ENCODE measurements around the gene COL6A3.

COL6A3 gene

DNA sequence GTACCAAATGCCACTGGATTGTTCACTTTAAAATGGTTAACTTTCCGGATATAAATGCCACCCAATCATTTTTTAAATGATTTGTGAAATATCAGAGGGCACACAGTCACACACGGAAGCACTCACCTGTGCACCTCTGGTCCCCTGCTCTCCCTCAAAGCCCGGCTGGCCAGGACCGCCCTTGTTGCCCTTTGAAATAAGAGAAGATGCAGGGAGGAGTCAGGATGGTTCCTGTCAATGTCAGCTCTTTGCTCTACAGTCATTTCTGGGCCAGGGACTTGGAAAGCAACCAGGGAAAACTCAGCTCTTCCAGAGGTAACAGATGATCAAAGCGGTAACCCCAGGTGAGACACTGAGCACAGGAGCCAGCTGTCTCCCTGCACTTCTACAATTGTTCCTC, 60.7 kb downstream of the COL6A3 start:
- in situ Hi-C loops (cut with MboI; ENCODE audit: low sequenced_read_pairs), result no loop called here

DNA sequence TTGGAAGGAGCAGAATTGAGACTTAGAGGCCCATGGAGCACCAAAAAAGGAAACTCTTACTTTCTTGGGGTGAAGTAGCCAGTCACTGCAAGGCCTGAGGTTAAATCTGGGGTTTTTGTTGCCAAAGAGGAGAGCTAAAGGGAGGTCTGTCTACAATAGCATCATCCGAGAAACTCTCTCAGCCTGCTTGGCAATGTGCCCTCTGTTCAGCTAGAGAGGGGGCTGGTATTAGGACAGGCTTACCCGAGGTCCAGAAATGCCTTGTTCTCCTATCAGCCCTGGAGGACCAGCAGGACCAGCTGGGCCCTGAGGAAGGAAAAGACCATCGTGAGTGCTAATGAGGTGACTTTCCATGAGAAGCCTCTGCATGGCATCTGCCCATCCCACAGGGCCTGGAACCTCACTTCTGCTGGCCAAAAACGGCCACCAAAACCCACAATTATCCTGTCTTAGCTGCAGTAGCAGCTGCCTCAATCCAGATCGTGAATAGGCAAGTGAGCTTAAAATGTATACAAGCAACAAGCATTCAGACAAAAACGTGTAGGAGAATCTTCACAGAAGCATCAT, 61.6 kb downstream of the COL6A3 start:
- in situ Hi-C loops (cut with MboI; ENCODE audit: low sequenced_read_pairs), result no loop called here

DNA sequence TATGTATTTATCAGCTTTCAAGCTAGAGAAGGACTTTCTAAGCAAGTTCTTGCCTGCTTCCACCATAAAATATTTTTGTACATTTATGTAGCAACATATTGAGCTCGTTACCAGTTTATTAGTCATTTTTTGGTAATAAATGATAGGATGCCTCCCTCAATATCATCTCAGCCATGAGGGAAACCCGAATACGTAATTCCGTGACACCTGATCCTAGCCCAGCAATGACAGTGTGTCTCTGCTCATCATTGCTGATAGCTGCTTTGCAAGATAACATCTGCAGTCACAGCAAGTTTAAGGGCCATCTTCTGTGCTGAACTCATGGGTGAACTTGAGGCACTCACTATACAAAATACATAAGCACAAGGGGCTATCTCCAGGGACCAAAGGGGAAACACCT, 62.2 kb downstream of the COL6A3 start:
- in situ Hi-C loops (cut with MboI; ENCODE audit: low sequenced_read_pairs), result no loop called here

DNA sequence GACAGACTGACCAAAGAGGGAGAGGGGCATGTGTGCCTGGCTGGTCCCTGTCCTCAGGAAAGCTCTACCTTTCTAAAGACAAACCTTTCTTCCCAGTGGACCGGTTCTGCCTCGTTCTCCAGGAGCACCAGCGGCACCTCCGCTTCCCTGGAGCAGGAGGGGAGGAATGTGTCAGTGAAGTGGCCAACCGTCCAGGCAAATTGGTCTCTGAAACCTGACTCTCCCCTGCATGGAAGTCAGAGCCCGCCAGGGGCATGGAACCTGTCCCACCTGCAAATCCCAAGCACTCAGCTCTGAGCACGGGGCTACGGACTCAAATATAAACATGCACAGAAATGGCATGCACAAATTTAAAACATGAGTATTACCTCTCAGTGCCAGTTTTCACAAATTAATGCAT, 62.9 kb downstream of the COL6A3 start:
- in situ Hi-C loops (cut with MboI; ENCODE audit: low sequenced_read_pairs), result no loop called here

DNA sequence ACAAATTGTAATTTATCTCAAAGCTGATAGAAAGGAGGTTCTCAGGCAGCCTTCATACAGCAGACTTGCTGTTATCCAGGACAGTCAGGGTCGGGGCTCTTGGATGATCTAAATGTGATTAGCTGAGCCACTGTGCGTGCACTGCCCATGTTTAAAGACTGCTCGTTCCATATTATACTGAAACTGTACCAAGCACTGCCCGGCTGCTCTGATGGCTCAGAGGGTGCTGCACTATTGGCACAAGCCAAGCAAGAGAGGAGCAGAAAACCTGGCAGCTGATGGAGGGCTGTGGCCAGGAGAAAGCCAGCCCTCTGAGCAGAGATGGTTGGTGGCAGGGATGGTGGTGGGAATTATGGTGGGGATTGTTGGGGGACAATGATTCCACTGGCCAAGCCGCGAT, 63.4 kb downstream of the COL6A3 start:
- in situ Hi-C loops (cut with MboI; ENCODE audit: low sequenced_read_pairs), result no loop called here

DNA sequence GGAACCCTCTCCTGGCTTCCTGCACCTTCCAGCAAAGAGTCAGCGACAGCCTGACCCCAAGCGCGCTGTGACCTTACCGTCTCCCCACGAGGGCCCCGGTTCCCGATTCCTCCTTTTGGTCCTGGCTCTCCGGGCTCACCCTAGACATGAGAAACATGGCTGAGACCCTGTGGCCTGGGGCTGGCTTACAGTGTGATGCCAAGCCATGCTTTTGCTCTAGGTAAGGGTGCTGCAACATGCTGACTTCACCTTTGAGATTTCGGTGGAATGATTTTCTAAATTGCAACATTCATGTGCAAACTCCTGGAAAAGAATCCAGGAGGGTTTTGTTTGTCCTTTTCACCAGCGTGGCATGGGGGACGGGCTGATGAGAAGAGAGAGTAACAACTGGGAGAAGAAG, 63.9 kb downstream of the COL6A3 start:
- in situ Hi-C loops (cut with MboI; ENCODE audit: low sequenced_read_pairs), result no loop called here

DNA sequence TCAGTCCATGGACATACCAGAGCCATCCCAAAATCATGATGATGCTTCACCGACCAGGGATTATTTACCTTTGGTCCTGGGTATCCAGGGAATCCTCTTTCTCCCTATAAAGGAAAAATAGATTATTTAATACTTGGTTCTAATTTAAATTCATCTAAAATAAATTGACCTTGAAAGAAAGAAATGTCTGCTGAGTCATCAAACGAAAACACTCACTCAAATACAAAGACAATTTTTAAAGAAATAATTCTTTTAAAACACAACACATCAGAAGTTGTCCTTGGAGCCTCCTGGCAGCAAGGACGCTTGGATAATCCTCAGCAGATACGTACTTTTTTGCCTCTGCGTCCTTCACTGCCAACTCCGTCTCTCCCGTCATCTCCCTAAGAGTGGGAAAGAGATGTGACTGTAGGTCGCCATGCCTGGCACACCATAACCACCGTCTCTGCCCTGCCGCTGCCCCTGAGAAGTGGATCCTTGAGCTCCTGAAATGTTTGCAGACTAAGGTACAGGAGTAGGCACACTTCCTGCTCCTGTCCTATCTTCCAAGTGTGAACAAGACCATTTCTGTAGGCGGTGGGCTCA, 65.6 kb downstream of the COL6A3 start:
- in situ Hi-C loops (cut with MboI; ENCODE audit: low sequenced_read_pairs), result no loop called here

DNA sequence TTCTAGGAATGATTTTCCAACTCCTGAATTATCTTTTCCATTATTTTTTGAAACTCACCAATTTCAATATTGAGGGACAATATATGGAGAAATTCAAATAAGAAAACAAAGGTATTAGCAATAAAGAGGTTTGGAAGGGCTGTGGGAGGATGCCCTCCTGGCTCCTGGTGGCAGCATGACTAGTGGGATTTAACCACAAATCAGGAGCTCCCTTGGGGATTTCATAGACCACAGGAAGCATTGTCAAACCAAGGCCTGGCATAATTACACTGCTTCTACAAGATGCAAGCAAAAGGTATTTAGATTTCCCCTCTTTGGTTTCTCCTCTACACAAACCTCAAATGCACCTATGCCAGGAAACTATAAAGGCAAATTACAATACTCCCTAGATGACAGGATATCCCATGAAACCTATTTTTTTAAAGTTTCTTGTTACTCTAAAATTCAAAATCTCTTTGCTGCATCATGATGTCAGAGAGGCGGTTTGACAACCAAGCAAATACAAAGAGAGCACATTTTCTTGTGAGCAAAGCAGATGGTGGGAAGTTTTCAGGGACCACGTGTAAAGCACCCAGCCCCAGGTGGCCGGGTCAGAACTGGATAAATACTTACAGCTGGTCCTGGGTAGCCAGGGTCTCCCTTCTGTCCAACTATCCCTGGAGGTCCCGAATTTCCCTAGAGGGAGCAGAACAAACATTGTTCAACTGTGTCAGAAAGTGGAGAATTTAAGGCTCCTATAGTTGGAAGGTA, 67.9 kb downstream of the COL6A3 start:
- in situ Hi-C loops (cut with MboI; ENCODE audit: low sequenced_read_pairs), result no loop called here

DNA sequence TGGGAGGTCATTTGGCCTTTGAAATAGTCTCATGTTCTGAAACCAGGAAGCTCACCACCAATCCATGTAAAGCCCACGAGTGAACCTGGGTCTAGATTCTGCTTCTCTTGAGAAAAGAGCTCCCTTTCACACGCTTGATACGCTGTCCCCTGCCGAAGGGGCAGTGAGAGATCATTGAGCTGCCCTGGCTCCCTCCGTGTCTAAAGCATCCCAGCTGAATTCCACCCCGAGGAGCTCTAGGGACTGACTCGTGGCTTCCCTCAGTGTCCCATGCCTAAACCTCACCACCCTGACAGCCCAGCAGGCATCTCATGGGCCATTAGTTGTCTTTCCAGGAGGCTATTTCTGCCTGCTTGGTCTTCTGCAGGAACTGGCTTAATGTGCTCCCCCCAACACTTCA, 68.6 kb downstream of the COL6A3 start:
- in situ Hi-C loops (cut with MboI; ENCODE audit: low sequenced_read_pairs), result no loop called here

DNA sequence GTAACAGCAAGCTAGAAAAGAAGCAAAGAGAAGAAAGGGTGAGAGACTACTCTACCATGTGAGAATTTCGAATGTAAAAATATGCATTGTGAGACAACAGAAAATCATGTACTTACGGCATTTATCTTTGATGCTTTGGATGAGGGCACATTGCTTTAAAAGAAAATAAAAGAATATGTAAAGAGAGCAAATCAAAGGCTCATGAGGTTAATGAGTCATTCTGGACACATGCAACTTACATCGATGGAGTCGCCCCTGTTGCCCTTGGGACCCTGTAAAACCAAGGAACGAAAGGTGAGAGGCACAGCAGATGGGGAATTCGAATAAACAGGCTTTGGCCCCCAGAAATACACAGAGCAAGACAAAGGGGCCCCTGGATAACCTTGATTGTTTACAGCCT, 69.0 kb downstream of the COL6A3 start:
- in situ Hi-C loops (cut with MboI; ENCODE audit: low sequenced_read_pairs), result no loop called here

DNA sequence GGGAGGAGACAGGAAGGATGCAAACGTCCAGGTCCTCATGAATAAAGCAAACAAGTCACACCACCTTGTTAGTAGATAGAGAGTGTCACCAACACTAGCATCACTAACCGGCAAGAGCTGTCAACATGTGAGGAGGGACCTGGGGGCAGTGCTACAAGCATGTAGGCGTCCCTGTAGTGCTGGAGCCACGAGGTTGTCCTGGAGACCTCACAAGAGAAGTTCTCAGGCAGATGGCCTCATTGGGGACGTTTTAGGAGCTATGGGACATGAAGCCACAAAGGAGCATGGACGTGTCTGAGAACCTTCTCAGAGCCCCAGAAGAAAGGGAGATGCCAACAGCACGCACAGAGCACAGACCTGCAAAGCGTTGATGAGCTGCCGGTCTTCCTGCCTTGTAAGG, 70.0 kb downstream of the COL6A3 start:
- in situ Hi-C loops (cut with MboI; ENCODE audit: low sequenced_read_pairs), result no loop called here

DNA sequence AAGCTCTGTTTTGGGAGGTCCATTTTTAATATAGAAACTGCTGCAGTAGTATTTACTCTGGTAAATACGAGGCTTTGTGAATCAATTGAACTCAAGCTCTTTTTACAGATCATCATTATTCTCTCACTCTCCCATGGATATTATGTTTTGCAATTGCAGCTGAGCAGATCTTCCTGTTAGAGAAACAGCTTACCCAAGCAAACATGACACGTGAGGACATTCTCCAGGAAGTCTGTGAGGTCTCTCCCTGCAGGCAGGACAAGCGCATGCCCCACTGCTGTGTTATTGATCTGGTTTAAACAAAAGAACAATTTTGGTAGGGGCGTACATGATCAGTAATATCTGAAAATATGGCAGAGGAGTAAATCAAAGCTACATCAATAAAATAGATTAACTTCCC, 72.1 kb downstream of the COL6A3 start:
- in situ Hi-C loops (cut with MboI; ENCODE audit: low sequenced_read_pairs), result no loop called here

DNA sequence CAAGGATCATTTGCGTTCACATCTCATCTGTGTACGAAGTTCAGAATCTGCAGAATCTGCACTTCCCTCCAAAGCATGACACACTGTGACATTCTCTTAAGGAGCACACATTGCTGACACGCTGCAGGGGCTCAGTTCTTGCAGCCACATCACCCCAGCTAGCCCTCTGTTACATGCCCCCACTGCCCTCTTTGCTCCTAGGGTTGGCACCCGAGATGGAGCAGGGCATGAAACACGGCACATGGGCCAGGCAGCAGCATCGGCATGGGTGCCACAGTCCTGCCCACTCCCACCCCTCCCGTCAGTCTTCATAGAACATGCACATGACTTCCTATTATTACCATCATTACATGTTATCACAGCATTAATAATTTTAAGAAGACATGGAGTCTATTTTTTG, 76.4 kb downstream of the COL6A3 start:
- in situ Hi-C loops (cut with MboI; ENCODE audit: low sequenced_read_pairs), result no loop called here

DNA sequence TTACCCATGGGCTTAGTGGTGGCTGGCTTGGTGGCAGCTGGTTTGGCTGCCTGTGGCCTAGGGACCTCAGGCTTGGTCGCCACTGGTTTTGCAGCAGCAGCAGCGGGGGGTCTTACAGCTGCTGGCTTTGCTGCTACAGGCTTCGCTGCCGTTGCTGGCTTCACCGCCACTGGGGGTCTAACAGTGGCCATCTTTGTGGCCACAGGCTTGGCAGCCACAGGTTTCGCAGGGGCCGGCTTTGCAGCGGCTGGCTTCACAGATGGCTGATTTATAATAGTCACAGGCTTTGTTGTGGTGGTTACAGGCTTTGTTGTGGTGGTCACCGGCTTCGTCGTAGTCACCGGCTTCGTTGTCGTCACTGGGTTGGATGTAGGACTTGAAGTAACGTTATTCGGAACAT, 77.8 kb downstream of the COL6A3 start:
- in situ Hi-C loops (cut with MboI; ENCODE audit: low sequenced_read_pairs), result no loop called here

DNA sequence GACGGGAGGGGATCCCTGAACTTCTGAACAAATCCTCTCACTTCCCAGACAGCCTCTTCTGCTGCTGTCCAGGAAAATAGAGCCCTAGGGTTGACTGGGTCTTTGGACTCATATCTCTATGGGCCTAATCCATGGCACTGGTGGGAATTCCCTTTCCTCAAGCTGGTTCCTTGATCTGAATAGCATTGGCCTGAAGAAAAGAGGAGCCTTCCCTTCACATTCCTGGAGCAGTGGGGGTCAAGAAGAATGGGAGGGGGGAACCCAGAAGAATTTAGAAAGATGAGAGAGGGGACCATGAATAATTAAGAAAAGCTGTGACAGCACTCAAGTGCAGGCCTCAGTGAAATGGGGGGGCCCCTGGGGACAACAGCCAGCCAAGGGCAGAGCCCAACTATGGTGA, 80.2 kb downstream of the COL6A3 start:
- in situ Hi-C loops (cut with MboI; ENCODE audit: low sequenced_read_pairs), result no loop called here

DNA sequence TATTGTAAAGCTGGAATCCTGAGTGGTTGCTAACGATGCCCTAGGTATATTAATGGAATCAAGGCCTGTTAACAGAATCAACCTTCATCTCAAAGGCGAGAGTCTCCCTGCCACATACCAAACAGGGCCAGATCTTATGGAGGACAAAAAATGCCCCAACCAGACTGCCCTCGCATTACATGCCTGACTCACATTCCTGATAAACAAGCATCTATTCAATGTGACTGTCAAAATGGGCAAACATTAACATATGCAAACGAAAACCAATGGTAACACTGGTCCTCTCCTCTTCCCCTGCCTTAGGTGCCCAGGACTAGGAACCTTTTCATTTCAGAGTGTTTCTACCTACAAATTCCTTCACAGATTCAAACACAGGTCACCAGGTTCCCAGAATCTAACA, 83.4 kb downstream of the COL6A3 start:
- in situ Hi-C loops (cut with MboI; ENCODE audit: low sequenced_read_pairs), result no loop called here

DNA sequence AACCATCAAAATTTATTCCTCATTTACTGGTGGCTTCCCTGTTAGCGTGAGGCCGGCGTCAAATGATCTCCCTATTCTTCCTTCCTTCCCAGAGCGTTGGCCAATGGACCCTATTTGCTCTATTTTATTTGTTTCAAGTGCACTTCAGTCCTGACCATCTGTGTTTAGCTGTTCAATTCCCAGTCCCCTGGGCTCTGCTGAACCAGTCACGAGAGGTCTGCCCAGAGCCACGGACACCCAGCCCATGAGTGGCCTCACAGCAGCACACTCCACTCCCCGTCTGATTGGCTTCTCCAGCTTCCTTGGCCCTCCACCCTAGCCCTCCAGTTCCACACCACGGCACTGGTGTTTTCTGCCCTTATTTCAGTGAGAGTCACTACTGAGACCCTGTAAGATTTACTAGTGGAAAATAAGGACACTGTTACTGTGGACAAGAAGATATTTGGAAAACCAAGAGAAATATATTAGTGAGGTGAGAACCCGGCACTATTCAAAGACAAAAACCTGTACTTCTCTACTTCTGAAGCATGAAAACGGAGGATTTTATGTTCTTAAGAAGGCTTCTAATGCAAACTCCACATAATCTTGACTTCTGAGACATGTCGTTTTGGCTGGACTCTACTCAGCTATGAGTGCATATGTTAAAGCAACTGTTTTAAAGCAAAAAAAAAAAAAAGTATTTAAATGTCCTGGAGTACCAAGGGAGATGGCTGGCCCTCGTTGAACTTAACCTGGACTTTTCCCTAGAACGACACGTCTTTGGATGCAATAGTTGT, 86.6 kb downstream of the COL6A3 start:
- in situ Hi-C loops (cut with MboI; ENCODE audit: low sequenced_read_pairs), result no loop called here

DNA sequence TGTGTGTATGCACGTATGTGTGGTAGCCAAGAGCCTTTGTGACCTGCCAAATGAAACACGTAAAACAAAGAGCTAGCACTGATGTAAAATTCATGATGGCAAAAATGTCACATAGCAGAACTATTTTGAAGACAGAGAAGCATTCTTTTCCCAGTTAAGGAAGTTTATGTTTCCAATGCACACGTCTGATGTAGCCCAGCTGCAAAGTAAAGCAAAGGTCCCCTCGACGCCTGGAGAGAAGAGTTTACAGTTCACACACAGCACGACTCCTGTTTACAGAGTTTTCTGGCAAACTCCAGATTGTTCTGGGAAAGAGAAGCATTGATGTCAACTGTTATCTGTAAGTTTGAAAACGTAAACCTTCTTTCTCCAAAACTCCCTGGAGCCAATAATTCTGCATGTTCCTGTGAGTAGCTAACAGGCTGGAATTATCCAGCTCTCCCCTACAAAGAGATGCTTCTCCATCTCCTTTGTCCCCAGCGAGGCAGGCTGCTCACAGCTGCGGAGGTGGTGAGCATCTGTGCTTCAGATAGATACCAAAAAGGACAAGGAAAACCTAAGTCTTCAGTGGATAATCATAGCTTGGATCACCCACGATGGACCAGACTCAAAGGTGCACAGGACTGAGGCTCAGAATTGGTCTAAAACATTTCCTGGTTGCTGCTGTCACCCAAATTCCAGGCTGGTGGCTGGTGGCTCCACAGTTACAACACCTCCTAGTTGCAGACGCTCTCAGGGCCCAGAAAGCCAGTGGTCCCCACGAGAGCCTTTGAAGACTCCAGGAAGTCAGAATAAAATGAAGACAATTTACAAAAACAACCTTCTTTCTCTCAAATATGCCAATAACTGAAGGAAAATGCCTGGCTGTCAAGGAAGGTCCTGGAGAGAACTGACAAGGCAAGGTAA, 87.4 kb downstream of the COL6A3 start:
- in situ Hi-C loops (cut with MboI; ENCODE audit: low sequenced_read_pairs), result no loop called here

DNA sequence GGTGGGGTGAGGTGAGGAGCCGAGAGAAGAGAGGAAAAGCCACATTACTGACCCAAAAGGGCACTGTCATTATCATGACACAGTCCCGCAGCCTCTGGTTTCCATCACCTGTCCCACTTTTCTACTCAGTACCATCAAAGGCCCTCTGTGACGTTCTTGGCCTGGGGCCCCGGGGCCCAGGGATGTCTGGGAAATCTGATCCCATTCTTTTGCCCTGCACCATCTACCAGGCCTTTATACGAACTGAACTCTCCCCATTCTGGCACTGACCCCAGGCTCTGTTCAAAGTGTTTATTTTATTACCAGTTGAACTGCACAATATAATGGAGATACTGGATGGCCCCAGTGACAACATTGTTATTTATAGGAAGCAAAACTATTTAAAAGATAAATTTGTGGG, 89.1 kb downstream of the COL6A3 start:
- in situ Hi-C loops (cut with MboI; ENCODE audit: low sequenced_read_pairs), result no loop called here

DNA sequence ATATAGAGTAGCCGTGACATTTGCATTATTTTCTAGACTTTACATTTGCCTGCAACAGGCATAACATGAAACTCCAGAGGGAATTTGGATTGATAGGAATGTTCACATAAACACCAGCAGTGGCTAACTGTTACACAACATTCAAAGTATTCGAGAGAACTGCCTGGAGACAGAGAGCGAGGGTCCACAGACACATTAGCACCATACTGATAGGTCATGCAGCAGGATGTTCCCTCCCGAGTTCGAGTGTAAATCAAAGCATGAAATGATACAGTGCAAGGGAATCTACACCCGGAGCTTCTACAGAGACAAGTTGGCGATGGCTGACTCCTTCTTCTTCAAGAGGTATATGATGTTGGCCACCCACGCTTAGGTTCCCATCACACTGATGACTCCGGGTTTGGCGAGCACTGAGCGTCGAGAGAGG, 89.5 kb downstream of the COL6A3 start:
- in situ Hi-C loops (cut with MboI; ENCODE audit: low sequenced_read_pairs), result no loop called here

DNA sequence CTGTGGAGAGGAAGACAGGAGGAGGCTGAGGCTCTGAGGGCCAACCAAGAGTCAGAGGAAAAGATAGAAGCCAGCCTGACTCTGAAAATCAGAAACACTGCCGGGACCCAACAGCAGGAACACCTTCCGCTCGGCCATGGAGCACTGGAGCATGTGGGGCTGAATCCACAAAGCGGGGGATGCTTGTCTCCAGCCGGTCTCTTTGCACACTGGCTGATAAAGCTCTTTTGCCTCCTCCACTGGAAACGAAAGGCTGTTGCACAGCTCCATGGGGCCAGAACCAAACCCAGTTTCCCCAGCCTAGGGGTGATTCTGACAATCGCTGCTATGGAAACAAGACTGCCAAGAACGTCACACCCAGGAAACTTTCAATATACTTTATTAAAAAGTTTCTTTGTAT, 90.3 kb downstream of the COL6A3 start:
- in situ Hi-C loops (cut with MboI; ENCODE audit: low sequenced_read_pairs), result no loop called here

All from HL-60/S4 treated with phorbol 12-myristate 13-acetate at 8.2 ng/mL for 4 days and 3 days (cell line).